ENCODE results near the gene TPCN2.

- TF ChIP-seq, protein P1, sequence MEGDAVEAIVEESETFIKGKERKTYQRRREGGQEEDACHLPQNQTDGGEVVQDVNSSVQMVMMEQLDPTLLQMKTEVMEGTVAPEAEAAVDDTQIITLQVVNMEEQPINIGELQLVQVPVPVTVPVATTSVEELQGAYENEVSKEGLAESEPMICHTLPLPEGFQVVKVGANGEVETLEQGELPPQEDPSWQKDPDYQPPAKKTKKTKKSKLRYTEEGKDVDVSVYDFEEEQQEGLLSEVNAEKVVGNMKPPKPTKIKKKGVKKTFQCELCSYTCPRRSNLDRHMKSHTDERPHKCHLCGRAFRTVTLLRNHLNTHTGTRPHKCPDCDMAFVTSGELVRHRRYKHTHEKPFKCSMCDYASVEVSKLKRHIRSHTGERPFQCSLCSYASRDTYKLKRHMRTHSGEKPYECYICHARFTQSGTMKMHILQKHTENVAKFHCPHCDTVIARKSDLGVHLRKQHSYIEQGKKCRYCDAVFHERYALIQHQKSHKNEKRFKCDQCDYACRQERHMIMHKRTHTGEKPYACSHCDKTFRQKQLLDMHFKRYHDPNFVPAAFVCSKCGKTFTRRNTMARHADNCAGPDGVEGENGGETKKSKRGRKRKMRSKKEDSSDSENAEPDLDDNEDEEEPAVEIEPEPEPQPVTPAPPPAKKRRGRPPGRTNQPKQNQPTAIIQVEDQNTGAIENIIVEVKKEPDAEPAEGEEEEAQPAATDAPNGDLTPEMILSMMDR (IDR thresholded peaks at IDR 0.05; ENCODE audit: insufficient read depth, low read depth, low read length), result no peak
- no peak for TF ChIP-seq EZH2 (IDR thresholded peaks at IDR 0.05; ENCODE audit: insufficient read depth, low read length)
Measured at GRCh38 chr11:69158301-69159149, 109.8 kb downstream of the TPCN2 start.
